ENCODE data around the gene CANT1. TPM values are rescaled to one million over a fixed set of nuclear protein-coding genes. Genes with fewer than 3 reads are reported as not detected.

Gene CANT1
- total and polyA plus RNA-seq, 2 of the 13 experiments (the other 11 are each of a cell fraction or from before 2014, with no cell fraction given), result 34.1 to 42.1 TPM

DNA sequence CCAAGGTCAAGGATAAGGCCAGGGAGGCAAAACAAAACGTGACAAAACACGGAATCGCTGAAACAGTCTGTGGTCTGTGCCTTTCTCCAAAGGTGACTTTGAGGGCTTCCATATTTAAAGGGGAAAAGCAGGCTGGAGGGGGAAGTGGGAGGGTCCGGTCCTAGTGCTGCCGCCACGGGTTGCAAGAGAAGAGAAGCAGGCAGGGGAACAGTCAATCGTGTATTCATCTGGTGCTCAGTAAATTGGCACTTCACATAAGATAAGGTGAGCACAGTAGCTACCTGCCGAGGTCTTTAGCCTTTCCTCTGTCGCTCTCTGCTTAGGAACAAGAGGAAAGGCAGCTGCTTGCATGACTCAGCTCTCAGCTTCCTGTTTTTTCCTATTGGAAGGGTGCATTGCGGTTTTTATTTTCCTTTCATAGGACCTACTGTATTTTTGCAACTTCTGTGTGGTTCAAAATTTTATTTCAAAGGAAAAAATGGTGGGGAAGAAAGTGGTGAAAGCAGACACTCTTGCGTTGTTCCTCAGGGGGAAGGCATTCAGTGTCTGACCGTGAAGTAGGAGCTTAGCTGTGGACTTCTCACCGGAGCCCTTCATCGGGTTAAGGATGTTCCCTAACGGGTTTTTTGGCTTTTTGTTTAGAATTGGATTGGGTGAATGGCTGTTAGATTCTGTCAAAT is 22.8 kb downstream of the CANT1 start (continued):
- 0 out of 2 replicates have a peak, but pooled peaks have one; percentile 42 for TF ChIP-seq SNAI1 (CRISPR knock-in tag; IDR thresholded peaks at IDR 0.05; ENCODE audit: borderline replicate concordance)
- TF ChIP-seq ZNF30 (CRISPR knock-in tag; IDR thresholded peaks at IDR 0.05), result no peak
- TF ChIP-seq ZNF7 (CRISPR knock-in tag; IDR thresholded peaks at IDR 0.05), result no peak
- peak; percentile 26; the same call in 1 of the 2 replicates for TF ChIP-seq ELF3 (CRISPR knock-in tag; IDR thresholded peaks at IDR 0.05)
- TF ChIP-seq NFE2 (CRISPR knock-in tag; IDR thresholded peaks at IDR 0.05), result peak; percentile 74
- TF ChIP-seq, protein P1, sequence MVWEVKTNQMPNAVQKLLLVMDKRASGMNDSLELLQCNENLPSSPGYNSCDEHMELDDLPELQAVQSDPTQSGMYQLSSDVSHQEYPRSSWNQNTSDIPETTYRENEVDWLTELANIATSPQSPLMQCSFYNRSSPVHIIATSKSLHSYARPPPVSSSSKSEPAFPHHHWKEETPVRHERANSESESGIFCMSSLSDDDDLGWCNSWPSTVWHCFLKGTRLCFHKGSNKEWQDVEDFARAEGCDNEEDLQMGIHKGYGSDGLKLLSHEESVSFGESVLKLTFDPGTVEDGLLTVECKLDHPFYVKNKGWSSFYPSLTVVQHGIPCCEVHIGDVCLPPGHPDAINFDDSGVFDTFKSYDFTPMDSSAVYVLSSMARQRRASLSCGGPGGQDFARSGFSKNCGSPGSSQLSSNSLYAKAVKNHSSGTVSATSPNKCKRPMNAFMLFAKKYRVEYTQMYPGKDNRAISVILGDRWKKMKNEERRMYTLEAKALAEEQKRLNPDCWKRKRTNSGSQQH (CRISPR knock-in tag; IDR thresholded peaks at IDR 0.05; ENCODE audit: low read depth), result no peak
- no peak for TF ChIP-seq ZNF550 (CRISPR knock-in tag; IDR thresholded peaks at IDR 0.05; ENCODE audit: borderline replicate concordance)
- TF ChIP-seq MBD4 (IDR thresholded peaks at IDR 0.05; ENCODE audit: borderline replicate concordance, low read length), result no peak
- no peak for TF ChIP-seq ZC3H4 (CRISPR knock-in tag; IDR thresholded peaks at IDR 0.05; ENCODE audit: borderline replicate concordance)
- TF ChIP-seq ZFP37 (CRISPR knock-in tag; IDR thresholded peaks at IDR 0.05; ENCODE audit: borderline replicate concordance), result no peak
- TF ChIP-seq, protein P2, sequence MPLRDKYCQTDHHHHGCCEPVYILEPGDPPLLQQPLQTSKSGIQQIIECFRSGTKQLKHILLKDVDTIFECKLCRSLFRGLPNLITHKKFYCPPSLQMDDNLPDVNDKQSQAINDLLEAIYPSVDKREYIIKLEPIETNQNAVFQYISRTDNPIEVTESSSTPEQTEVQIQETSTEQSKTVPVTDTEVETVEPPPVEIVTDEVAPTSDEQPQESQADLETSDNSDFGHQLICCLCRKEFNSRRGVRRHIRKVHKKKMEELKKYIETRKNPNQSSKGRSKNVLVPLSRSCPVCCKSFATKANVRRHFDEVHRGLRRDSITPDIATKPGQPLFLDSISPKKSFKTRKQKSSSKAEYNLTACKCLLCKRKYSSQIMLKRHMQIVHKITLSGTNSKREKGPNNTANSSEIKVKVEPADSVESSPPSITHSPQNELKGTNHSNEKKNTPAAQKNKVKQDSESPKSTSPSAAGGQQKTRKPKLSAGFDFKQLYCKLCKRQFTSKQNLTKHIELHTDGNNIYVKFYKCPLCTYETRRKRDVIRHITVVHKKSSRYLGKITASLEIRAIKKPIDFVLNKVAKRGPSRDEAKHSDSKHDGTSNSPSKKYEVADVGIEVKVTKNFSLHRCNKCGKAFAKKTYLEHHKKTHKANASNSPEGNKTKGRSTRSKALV (CRISPR knock-in tag; IDR thresholded peaks at IDR 0.05), result no peak
- TF ChIP-seq TSC22D2 (CRISPR knock-in tag; IDR thresholded peaks at IDR 0.05; ENCODE audit: borderline replicate concordance), result no peak
- TF ChIP-seq, protein P3, sequence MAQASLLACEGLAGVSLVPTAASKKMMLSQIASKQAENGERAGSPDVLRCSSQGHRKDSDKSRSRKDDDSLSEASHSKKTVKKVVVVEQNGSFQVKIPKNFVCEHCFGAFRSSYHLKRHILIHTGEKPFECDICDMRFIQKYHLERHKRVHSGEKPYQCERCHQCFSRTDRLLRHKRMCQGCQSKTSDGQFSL (CRISPR knock-in tag; IDR thresholded peaks at IDR 0.05), result no peak
- no peak for TF ChIP-seq MEIS2 (CRISPR knock-in tag; IDR thresholded peaks at IDR 0.05)
- no peak for TF ChIP-seq ZNF207 (IDR thresholded peaks at IDR 0.05; ENCODE audit: borderline replicate concordance)
- TF ChIP-seq ZNF296 (CRISPR knock-in tag; conservative IDR thresholded peaks at IDR 0.05), result no peak
- no peak for TF ChIP-seq ZNF136 (CRISPR knock-in tag; IDR thresholded peaks at IDR 0.05; ENCODE audit: low read depth)
- TF ChIP-seq THYN1 (CRISPR knock-in tag; IDR thresholded peaks at IDR 0.05; ENCODE audit: borderline replicate concordance, low read depth), result no peak
- TF ChIP-seq NFE2L2 (IDR thresholded peaks at IDR 0.05; ENCODE audit: low read length), result peak; percentile 60; the same call in 1 of the 2 replicates
- TF ChIP-seq DR1 (CRISPR knock-in tag; IDR thresholded peaks at IDR 0.05), result no peak
- 0 out of 2 replicates have a peak, but pooled peaks have one; percentile 36 for TF ChIP-seq ZKSCAN8 (CRISPR knock-in tag; IDR thresholded peaks at IDR 0.05; ENCODE audit: borderline replicate concordance)
- no peak for TF ChIP-seq MXD4 (CRISPR knock-in tag; IDR thresholded peaks at IDR 0.05)
- no peak for TF ChIP-seq BORCS8-MEF2B (CRISPR knock-in tag; IDR thresholded peaks at IDR 0.05)
- TF ChIP-seq RNF2 (conservative IDR thresholded peaks at IDR 0.05; ENCODE audit: low read depth), result no peak
- no peak; the same call in 1 of the 2 replicates for TF ChIP-seq KAT7 (CRISPR knock-in tag; IDR thresholded peaks at IDR 0.05; ENCODE audit: borderline replicate concordance)
- TF ChIP-seq, protein P4, sequence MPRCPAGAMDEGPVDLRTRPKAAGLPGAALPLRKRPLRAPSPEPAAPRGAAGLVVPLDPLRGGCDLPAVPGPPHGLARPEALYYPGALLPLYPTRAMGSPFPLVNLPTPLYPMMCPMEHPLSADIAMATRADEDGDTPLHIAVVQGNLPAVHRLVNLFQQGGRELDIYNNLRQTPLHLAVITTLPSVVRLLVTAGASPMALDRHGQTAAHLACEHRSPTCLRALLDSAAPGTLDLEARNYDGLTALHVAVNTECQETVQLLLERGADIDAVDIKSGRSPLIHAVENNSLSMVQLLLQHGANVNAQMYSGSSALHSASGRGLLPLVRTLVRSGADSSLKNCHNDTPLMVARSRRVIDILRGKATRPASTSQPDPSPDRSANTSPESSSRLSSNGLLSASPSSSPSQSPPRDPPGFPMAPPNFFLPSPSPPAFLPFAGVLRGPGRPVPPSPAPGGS (CRISPR knock-in tag; IDR thresholded peaks at IDR 0.05), result 0 out of 2 replicates have a peak, but pooled peaks have one; percentile 39
- no peak for TF ChIP-seq AGO2 (optimal IDR thresholded peaks at IDR 0.05; ENCODE audit: low read depth, low read length)
- no peak for TF ChIP-seq NR1H2 (CRISPR knock-in tag; IDR thresholded peaks at IDR 0.05; ENCODE audit: borderline replicate concordance, low read depth)
